ENCODE data around the gene FGF18. TPM values are rescaled to one million over a fixed set of nuclear protein-coding genes. Genes with fewer than 3 reads are reported as not detected.

The FGF18 gene
- total and polyA plus RNA-seq, 2 of the 4 experiments (the other 2 are of a cell fraction) = 0.15 TPM; not detected in 1

DNA sequence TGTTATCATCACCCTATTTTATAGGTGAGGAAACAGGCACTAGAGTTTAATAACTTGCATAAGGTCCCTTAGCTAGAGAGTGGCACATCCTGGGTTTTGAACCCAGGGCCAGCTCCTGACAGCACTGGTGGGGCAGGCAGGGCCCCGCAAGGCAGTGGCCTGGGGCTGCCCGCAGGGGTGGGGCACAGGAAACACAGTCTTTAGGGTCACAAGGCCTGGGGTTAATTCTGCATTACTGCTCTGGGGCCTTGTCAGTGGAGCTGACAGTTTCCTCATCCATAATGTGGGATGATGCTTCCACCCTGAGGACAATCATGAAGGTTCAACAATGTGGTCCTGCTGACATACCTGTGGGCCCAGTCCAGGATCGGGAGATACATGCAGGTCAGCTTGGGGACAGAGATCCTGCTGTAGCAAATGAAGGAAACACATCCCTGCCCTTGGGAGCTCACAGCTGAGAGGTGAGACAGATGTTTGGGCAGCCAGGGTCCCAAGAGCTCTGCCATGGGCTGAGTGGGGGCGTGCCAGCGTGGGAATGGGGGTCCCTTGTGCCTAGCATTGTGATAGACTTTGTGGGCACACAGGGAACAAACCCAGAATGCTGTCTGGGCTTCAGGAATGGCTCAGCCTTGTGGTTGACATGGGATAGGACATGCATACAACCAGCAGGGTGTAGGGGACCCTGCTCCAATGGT, 14.7 kb downstream of the FGF18 start:
- Histone ChIP-seq H3K27ac (ENCODE audit: insufficient read depth, low read length) (no peak overlapping the region), H3K4ac (ENCODE audit: low read depth, low read length) (no peak overlapping the region), H3K36me3 (ENCODE audit: control insufficient read depth, insufficient read depth, low read length) (no peaks in the 10 kb centered on the region), H3K79me1 (ENCODE audit: low read depth in 1 of 2, low read length in 2 of 2) (no peaks in the 10 kb centered on the region), H3K56ac (ENCODE audit: extremely low read depth, insufficient read depth, low read length) (no peak overlapping the region), H3K9ac (ENCODE audit: low read depth, low read length) (no peak overlapping the region), H4K8ac (ENCODE audit: low read depth in 2 of 2, low read length in 2 of 2) (no peak overlapping the region), H4K20me1 (ENCODE audit: insufficient read depth, low read length) (no peaks in the 10 kb centered on the region), H3K4me2 (ENCODE audit: low read depth, low read length) (no peak overlapping the region), H3K23ac (ENCODE audit: low read depth, low read length) (no peak overlapping the region), H2BK5ac (ENCODE audit: low read depth, low read length, poor library complexity, severe bottlenecking) (no peak overlapping the region), H3K14ac (replicated peaks; ENCODE audit: low read depth, low read length) (no peak overlapping the region), H3K4me3 (ENCODE audit: insufficient read depth, low read depth, low read length) (no peak overlapping the region), H2BK20ac (ENCODE audit: low read depth, low read length) (no peak overlapping the region), H3K27me3 (ENCODE audit: control insufficient read depth, insufficient read depth, low read length) (no peaks in the 10 kb centered on the region; the same call in 1 of the 2 replicates), H2AFZ (replicated peaks; ENCODE audit: low read length, poor library complexity) (no peak overlapping the region), H2AK9ac (replicated peaks; ENCODE audit: low read depth, low read length, poor library complexity) (no peak overlapping the region), H2BK15ac (ENCODE audit: low read depth, low read length) (no peak overlapping the region), H4K5ac (ENCODE audit: low read depth, low read length) (no peak overlapping the region), H4K91ac (ENCODE audit: insufficient read depth, low read depth, low read length) (no peak overlapping the region), H3K18ac (ENCODE audit: low read depth, low read length) (no peak overlapping the region), H3K9me1 (ENCODE audit: insufficient read depth, low read length) (no peaks in the 10 kb centered on the region), H2AK5ac (ENCODE audit: low read depth, low read length) (no peak overlapping the region), H3K4me1 (ENCODE audit: control insufficient read depth, insufficient read depth, low read length) (no peaks in the 10 kb centered on the region), H3K9me3 (ENCODE audit: control insufficient read depth, insufficient read depth, low read length) (no peaks in the 10 kb centered on the region), H2BK120ac (ENCODE audit: low read depth, low read length) (no peak overlapping the region)
- DNase-seq = no peak
- 100% methylated on average over 2 of the region's 5 CpGs; no CpG with 5 or more reads in 1 of the 2 experiments for WGBS, 2 experiments (ENCODE audit: extremely low coverage in 2 of 2, insufficient read length in 1 of 2)
- POLR2A ChIA-PET (ENCODE audit: unreplicated experiment) = no interaction called here
- dilution Hi-C loops (cut with HindIII; ENCODE audit: low sequenced_read_pairs, unreplicated experiment) = no loop called here
- CTCF ChIA-PET = no interaction called here
- intact Hi-C loops (cut with micrococcal nuclease) = no loop called here
- no peak for ATAC-seq (ENCODE audit: low read depth)
- TF ChIP-seq CEBPB (IDR thresholded peaks at IDR 0.05; ENCODE audit: low read depth, low read length) (no peak), SMC3 (IDR thresholded peaks at IDR 0.05; ENCODE audit: low read depth, low read length) (no peak)
- BruUV-seq (replicated peaks) = no TSS peak
- in situ Hi-C loops (cut with MboI; ENCODE audit: low sequenced_read_pairs) = loop anchor here (25.0 kb wide), 1 partner anchor 428 kb away; no protein-coding TSS in a partner anchor
